Breast epithelium (tissue), 3 donors: ENCODE data around the gene YTHDF1.

Experiments
- CTCF ChIP-seq, 3 donors: fragments of 450-650 bp; IDR thresholded peaks; one replicate each; pipeline ENCODE4 v1.5.1; 2016 to 2017; ENCODE audit warnings: antibody characterized with exemption in 3 of 3, mild to moderate bottlenecking in 3 of 3, moderate library complexity in 3 of 3
- POLR2A ChIP-seq: fragments of 450-650 bp; IDR thresholded peaks from one replicate; pipeline ENCODE4 v1.6.1; 2016; ENCODE audit warnings: antibody characterized with exemption, mild to moderate bottlenecking, moderate library complexity
- POLR2AphosphoS5 ChIP-seq, 3 donors: sonication (generic); formaldehyde crosslinking; IDR thresholded peaks; one replicate each; pipeline ENCODE4 v1.6.1; 2017; ENCODE audit warnings: antibody characterized with exemption in 3 of 3

DNA sequence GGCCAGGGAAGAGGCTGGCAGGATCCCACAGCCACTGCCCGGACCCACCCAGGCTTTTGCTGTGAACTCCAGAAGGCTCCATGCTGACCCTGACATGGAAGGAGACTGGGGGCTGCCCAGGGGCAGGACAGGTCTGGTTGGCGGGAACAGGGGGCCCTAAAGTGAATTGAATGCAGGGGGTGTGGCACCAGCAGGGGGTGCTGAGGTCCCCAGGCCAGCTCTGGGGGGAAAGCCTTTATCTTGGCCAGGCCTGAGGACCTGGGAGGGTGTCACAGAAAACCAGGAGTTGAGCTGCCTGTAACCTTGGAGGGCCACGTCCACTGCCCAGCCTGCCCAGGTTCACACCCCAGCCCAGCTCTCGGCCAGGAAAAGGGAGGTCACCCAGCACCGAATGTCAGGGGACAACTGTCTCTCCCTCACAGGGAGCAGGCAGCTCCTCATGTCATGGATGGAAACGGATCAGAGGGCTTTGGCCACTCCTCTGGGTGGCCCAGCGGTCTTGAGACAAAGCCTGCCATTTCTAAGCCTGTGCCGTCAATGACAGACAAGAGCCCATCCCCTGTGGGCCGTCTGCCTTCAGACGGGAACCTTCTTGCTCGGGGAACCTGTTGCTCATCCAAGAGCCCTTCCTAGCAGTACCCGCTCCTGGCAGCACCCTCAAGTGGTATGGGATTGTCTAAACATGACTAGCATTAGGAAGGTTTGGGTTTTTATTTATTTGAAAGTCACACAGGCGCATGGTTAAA, 2.9 kb upstream of the YTHDF1 start:
- TF ChIP-seq CTCF (IDR thresholded peaks at IDR 0.05) = no peak
- TF ChIP-seq POLR2A = no peak
- TF ChIP-seq POLR2AphosphoS5 (IDR thresholded peaks at IDR 0.05) = no peak
